Inflammatory macrophage treated with lipopolysaccharide for 1 hour (primary cell): Measurements from ENCODE around the gene NAALADL2.
"Not testable (repeated sequence)": the region's sequence is repeated elsewhere in the genome, so short reads cannot be mapped to it uniquely, and the experiment has no call there.

ENCODE experiments used
- DNase-seq, 2 donors: peaks; one replicate each; pipeline ENCODE4 v3.0.0-alpha.2; 2020 to 2022

The NAALADL2 gene

DNA sequence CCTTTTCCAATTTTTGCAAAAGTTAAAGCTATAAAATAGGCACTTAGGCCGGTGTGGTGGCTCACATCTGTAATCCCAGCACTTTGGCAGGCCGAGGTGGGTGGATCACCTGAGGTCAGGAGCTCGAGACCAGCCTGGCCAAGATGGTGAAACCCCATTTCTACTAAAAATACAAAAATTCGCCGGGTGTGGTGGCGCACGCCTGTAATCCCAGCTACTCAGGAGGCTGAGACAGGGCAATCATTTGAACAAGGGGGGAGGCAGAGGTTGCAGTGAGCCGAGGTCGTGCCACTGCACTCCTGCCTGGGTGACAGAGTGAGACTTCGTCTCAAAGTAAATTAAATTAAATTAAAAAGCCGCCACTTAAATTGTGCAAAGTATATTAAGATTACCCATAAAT lies 412.3 kb downstream of the NAALADL2 start:
- not testable (repeated sequence) for DNase-seq

GRCh38 chr3:175272392-175272791 lies 413.3 kb downstream of the NAALADL2 start:
- no peak for DNase-seq

- no peak for DNase-seq
Observed at GRCh38 chr3:175273573-175273972, 414.4 kb downstream of the NAALADL2 start.

DNA sequence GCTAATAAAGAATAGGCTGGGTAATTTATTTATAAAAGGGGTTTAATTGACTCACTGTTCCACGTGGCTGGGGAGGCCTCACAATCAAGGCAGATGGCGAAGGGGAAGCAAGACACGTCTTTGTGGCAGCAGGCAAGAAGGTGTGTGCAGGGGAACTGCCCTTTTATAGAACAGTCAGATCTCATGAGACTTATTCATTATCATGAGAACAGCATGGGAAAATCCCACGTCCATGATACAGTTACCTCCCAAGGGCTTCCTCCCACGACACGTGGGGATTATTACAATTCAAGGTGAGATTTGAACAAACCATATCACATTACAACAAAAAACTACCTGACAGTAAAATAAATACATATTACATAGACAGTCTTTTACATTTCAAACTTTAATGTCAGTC lies 414.9 kb downstream of the NAALADL2 start:
- no peak for DNase-seq

- peak in 1 of 2 donors; percentile 1 for DNase-seq
Observed at GRCh38 chr3:175274474-175275218, 415.5 kb downstream of the NAALADL2 start.

- DNase-seq = no peak
Observed at GRCh38 chr3:175278680-175279079, 419.5 kb downstream of the NAALADL2 start.

GRCh38 chr3:175279457-175279856 lies 420.3 kb downstream of the NAALADL2 start:
- DNase-seq = no peak

DNA sequence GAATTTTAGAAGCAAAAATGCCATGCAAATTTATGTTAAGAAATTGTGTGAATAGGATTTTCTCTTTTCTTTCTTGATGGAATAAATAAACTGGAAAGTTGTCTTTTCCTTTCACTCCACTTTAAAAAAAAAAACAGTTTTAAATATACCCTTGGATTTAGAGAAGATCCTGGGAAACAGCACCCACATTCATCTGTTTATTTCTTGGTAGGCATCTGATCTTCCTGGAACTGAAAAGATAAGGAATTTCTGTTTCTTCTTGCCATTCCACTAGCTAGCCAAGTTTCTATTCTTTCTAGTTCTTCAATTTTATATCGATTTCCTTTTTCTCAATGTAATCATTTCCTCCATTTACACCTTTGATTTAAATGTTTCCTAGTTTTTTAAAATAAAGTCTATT lies 420.8 kb downstream of the NAALADL2 start:
- DNase-seq = no peak

GRCh38 chr3:175287361-175287963 lies 428.3 kb downstream of the NAALADL2 start:
- DNase-seq = no peak

GRCh38 chr3:175288621-175289020 lies 429.5 kb downstream of the NAALADL2 start:
- DNase-seq = no peak

DNA sequence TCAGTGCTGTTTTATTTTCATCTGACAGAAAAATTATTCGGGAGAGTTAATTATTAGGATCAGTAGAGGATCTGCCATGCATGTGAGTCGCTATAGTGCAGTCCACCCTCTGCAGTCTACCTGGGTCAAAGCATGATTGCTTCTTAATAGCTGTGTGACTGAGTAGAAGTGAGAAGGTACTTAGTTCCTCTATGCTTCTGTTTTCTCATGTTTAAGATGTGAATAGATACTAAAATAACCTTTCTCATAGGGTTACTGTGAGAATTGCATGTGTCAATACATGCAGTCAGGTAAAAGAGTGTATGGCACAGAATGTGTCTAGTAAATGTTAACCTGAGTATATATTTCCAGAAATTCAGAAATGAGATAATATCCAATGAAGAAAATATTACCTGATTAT lies 435.7 kb downstream of the NAALADL2 start:
- DNase-seq = no peak

GRCh38 chr3:175295248-175296130 lies 436.4 kb downstream of the NAALADL2 start:
- no peak for DNase-seq

DNA sequence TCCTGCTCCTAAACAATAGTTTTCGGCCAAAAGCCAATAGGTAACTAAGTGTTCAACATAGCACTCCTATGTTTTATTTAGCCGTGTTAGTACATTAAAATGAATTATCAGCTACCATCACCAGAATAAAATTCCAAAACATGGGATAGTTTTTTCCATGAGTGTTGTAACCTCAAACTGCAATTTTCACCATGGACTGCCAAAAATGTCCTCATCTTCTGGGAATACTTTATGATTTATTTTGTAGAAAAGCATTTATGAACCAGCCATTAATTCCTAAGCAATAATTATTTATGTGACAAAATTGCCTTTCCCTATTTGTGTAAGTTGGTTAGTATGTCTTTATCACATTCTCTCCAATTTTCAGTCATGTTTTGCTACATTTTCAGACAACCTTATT lies 438.1 kb downstream of the NAALADL2 start:
- DNase-seq = no peak

GRCh38 chr3:175301741-175302140 lies 442.6 kb downstream of the NAALADL2 start:
- no peak for DNase-seq

- no peak for DNase-seq
Observed at GRCh38 chr3:175304404-175304803, 445.3 kb downstream of the NAALADL2 start.

DNA sequence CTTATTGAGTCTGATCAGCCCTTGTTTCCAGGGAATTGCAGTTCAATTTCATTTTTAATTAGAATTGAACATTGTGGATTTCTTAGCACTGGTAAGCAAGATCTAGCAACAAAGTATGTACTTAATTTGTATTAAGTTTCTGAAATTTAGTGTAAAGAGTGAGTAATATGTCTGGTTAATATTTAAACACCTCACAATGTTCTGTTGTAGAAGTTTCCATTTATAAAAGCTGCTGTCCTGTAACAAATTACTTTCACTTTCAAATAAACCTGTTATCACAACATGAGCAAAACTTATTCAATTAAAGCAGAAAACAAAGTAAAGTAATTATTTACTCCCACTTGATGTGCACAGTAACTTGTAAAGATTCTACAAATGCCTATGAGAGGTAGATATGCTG lies 448.5 kb downstream of the NAALADL2 start:
- no peak for DNase-seq

- DNase-seq = no peak
Observed at GRCh38 chr3:175308097-175308496, 449.0 kb downstream of the NAALADL2 start.

GRCh38 chr3:175310046-175310445 lies 450.9 kb downstream of the NAALADL2 start:
- DNase-seq = no peak

- DNase-seq = no peak
Observed at GRCh38 chr3:175311404-175311803, 452.3 kb downstream of the NAALADL2 start.

- DNase-seq = no peak
Observed at GRCh38 chr3:175311946-175312345, 452.8 kb downstream of the NAALADL2 start.

GRCh38 chr3:175312791-175313190 lies 453.7 kb downstream of the NAALADL2 start:
- DNase-seq = no peak

DNA sequence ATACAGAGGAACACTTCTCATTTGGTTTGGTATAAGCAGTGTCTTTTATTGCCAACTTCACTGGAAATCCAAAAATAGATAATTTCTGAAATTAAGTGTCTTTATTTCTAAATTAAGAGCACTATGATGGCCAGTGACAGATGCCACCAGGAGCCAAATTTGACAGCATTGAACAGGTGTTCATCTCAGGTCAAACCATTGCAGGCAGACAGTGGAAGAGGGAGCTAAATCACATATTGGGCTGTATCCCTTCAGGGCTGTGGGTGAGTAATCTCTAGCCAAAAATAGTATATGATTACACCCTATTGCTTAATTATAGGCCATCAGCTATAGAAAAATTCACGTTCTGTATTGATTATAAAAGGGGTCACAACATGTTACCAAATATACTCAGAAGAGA lies 457.7 kb downstream of the NAALADL2 start:
- no peak for DNase-seq

GRCh38 chr3:175325440-175325839 lies 466.3 kb downstream of the NAALADL2 start:
- DNase-seq = no peak

GRCh38 chr3:175326041-175326440 lies 466.9 kb downstream of the NAALADL2 start:
- no peak for DNase-seq
